Panc1 (cell line): Measurements from ENCODE around the gene IQCN. TPM values are rescaled to one million over a fixed set of nuclear protein-coding genes. Genes with fewer than 3 reads are reported as not detected.

Experiments used
- ATAC-seq: fragments of 200-7000 bp; cut with Tn5 transposase; 2 replicates; pipeline ENCODE4 v1.9.1; 2020; ENCODE audit warnings: mild to moderate bottlenecking, moderate library complexity
- BruUV-seq: library from RNA; stranded (reverse); fragments of 400-500 nt; replicated peaks from 2 replicates; lab custom pipeline; 2021; lab: Mats Ljungman, UMichigan
- CTCF ChIA-PET: fragments of 300-600 bp; sonication (Branson Sonifier 250); formaldehyde crosslinking; loops from one replicate; lab custom pipeline; 2022; ENCODE audit warnings: antibody characterized with exemption; lab: Charles Lee
- POLR2A ChIA-PET: fragments of 300-600 bp; sonication (Branson Sonifier 250); formaldehyde crosslinking; loops from one replicate; lab custom pipeline; 2022; ENCODE audit warnings: antibody characterized with exemption; lab: Charles Lee
- DNase-seq: peaks from one replicate; pipeline ENCODE4 v3.0.0-alpha.2; 2010; ENCODE audit warnings: low read depth, low spot score
- H3K27ac ChIP-seq: 2 replicates; pipeline ENCODE4 v1.5.1; 2011; ENCODE audit warnings: mild to moderate bottlenecking, low read length, inconsistent platforms
- H3K27me3 ChIP-seq: fragments of 200-500 bp; sonication (Bioruptor generic); 2 replicates; pipeline ENCODE4 v1.6.0; 2014; ENCODE audit warnings: low read length, inconsistent platforms; ENCODE audit not compliant: control insufficient read depth, insufficient read depth
- H3K36me3 ChIP-seq: fragments of 200-500 bp; sonication (Bioruptor generic); 2 replicates; pipeline ENCODE4 v1.5.1; 2014; ENCODE audit warnings: inconsistent platforms, mild to moderate bottlenecking, low read length, moderate library complexity; ENCODE audit not compliant: control insufficient read depth, insufficient read depth
- H3K4me1 ChIP-seq: 2 replicates; pipeline ENCODE4 v1.5.1; 2011; ENCODE audit warnings: inconsistent platforms, mild to moderate bottlenecking, low read length, moderate library complexity; ENCODE audit not compliant: control insufficient read depth, insufficient read depth
- H3K4me3 ChIP-seq, 2 experiments: 2 replicates each; pipeline ENCODE4 v1.5.1; 2011 to 2012; ENCODE audit warnings: low read depth in 2 of 2, low read length in 2 of 2, mild to moderate bottlenecking in 2 of 2, inconsistent platforms in 1 of 2, moderate library complexity in 1 of 2
- H3K9me3 ChIP-seq: fragments of 200-500 bp; sonication (Bioruptor generic); 2 replicates; pipeline ENCODE4 v1.5.1; 2014; ENCODE audit warnings: low read depth, mild to moderate bottlenecking, inconsistent platforms, low read length, moderate library complexity; ENCODE audit not compliant: control insufficient read depth, insufficient read depth
- POLR2AphosphoS5 ChIP-seq: IDR thresholded peaks from 2 replicates; pipeline ENCODE4 v1.6.1; 2012; ENCODE audit warnings: mild to moderate bottlenecking, low read depth, low read length, moderate library complexity
- SIN3A ChIP-seq: IDR thresholded peaks from 2 replicates; pipeline ENCODE4 v1.6.1; 2012; ENCODE audit warnings: low read depth, mild to moderate bottlenecking, low read length, moderate library complexity, borderline replicate concordance; ENCODE audit not compliant: insufficient read depth
- TCF7L2 ChIP-seq: IDR thresholded peaks from 2 replicates; pipeline ENCODE4 v1.6.1; 2011; ENCODE audit warnings: mild to moderate bottlenecking, low read depth, low read length, inconsistent platforms
- in situ Hi-C: cut with HindIII; loops from 2 replicates; pipeline ENCODE4 v1.10.0; 2016; ENCODE audit warnings: low sequenced_read_pairs, low pct_unique_long_range_greater_than_20kb
- intact Hi-C: fragments of 100-400 bp; cut with micrococcal nuclease; formaldehyde crosslinking; loops from one replicate; pipeline ENCODE4 v1.10.0; 2022; ENCODE audit not compliant: unreplicated experiment
- total RNA-seq: library from RNA; stranded (reverse); gene quantifications from one replicate; pipeline ENCODE4 v1.2.1, GENCODE V29; 2021; ENCODE audit not compliant: unreplicated experiment
- TF ChIP-seq, protein P1 (sequence below): fragments of 450-650 bp; IDR thresholded peaks from 2 replicates; pipeline ENCODE4 v1.5.1; 2017; ENCODE audit warnings: mild to moderate bottlenecking
- TF ChIP-seq, protein P2 (sequence below), 2 experiments: IDR thresholded peaks; 2 replicates each; pipeline ENCODE4 v1.6.1; 2011 to 2012; ENCODE audit warnings: low read depth in 2 of 2, control low read depth in 1 of 2, low read length in 1 of 2, mild to moderate bottlenecking in 1 of 2, moderate library complexity in 1 of 2; ENCODE audit not compliant: insufficient read depth in 1 of 2

Gene IQCN
- total RNA-seq, 1 experiment from 2014 or later, result 2.5 TPM

- Histone ChIP-seq H3K4me3 (no peak overlapping the region), H3K27me3 (no peaks in the 10 kb centered on the region), H3K27ac (no peak overlapping the region), H3K9me3 (no peaks in the 10 kb centered on the region), H3K36me3 (no peaks in the 10 kb centered on the region), H3K4me1 (no peaks in the 10 kb centered on the region)
- ChIA-PET POLR2A (no interaction called here), CTCF (no interaction called here)
- DNase-seq, result no peak
- in situ Hi-C loops, result no loop called here
- ATAC-seq, result no peak
- BruUV-seq, result no TSS peak
- intact Hi-C loops, result no loop called here
- TF ChIP-seq, protein P1, sequence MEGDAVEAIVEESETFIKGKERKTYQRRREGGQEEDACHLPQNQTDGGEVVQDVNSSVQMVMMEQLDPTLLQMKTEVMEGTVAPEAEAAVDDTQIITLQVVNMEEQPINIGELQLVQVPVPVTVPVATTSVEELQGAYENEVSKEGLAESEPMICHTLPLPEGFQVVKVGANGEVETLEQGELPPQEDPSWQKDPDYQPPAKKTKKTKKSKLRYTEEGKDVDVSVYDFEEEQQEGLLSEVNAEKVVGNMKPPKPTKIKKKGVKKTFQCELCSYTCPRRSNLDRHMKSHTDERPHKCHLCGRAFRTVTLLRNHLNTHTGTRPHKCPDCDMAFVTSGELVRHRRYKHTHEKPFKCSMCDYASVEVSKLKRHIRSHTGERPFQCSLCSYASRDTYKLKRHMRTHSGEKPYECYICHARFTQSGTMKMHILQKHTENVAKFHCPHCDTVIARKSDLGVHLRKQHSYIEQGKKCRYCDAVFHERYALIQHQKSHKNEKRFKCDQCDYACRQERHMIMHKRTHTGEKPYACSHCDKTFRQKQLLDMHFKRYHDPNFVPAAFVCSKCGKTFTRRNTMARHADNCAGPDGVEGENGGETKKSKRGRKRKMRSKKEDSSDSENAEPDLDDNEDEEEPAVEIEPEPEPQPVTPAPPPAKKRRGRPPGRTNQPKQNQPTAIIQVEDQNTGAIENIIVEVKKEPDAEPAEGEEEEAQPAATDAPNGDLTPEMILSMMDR, result no peak; the same call in 1 of the 2 replicates
- no peak for TF ChIP-seq SIN3A
- TF ChIP-seq, protein P2, sequence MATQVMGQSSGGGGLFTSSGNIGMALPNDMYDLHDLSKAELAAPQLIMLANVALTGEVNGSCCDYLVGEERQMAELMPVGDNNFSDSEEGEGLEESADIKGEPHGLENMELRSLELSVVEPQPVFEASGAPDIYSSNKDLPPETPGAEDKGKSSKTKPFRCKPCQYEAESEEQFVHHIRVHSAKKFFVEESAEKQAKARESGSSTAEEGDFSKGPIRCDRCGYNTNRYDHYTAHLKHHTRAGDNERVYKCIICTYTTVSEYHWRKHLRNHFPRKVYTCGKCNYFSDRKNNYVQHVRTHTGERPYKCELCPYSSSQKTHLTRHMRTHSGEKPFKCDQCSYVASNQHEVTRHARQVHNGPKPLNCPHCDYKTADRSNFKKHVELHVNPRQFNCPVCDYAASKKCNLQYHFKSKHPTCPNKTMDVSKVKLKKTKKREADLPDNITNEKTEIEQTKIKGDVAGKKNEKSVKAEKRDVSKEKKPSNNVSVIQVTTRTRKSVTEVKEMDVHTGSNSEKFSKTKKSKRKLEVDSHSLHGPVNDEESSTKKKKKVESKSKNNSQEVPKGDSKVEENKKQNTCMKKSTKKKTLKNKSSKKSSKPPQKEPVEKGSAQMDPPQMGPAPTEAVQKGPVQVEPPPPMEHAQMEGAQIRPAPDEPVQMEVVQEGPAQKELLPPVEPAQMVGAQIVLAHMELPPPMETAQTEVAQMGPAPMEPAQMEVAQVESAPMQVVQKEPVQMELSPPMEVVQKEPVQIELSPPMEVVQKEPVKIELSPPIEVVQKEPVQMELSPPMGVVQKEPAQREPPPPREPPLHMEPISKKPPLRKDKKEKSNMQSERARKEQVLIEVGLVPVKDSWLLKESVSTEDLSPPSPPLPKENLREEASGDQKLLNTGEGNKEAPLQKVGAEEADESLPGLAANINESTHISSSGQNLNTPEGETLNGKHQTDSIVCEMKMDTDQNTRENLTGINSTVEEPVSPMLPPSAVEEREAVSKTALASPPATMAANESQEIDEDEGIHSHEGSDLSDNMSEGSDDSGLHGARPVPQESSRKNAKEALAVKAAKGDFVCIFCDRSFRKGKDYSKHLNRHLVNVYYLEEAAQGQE (IDR thresholded peaks at IDR 0.05; ENCODE audit: insufficient read depth in 1 of 2, low read depth in 2 of 2, low read length in 1 of 2), result no peak
- TF ChIP-seq TCF7L2, result no peak
- TF ChIP-seq POLR2AphosphoS5, result no peak
Observed at GRCh38 chr19:18229474-18229873, 44.8 kb downstream of the IQCN start.

GRCh38 chr19:18227781-18228271, 46.4 kb downstream of the IQCN start:
- in situ Hi-C loops, result no loop called here
- H3K36me3 ChIP-seq, result no peaks in the 10 kb centered on the region
- no peaks in the 10 kb centered on the region for H3K27me3 ChIP-seq
- DNase-seq (no peak), ATAC-seq (no peak)
- TF ChIP-seq, protein P2 (IDR thresholded peaks at IDR 0.05; ENCODE audit: insufficient read depth in 1 of 2, low read depth in 2 of 2, low read length in 1 of 2), result no peak
- TF ChIP-seq SIN3A (no peak), POLR2AphosphoS5 (no peak), TCF7L2 (no peak)
- TF ChIP-seq, protein P1, result no peak
- no TSS peak for BruUV-seq
- intact Hi-C loops, result no loop called here
- ChIA-PET POLR2A (no interaction called here), CTCF (no interaction called here)
- no peaks in the 10 kb centered on the region; the same call in 1 of the 2 replicates for H3K4me1 ChIP-seq
- no peak overlapping the region for H3K27ac ChIP-seq
- no peak overlapping the region for H3K4me3 ChIP-seq
- H3K9me3 ChIP-seq, result no peaks in the 10 kb centered on the region
